GM20431 (cell line): ENCODE measurements around the gene SYT13.
"Not testable (repeated sequence)": the region's sequence is repeated elsewhere in the genome, so short reads cannot be mapped to it uniquely, and the experiment has no call there.

ENCODE experiments used
- in situ Hi-C: fragments of 300-500 bp; cut with MseI, MboI; formaldehyde crosslinking; loops from one replicate; pipeline ENCODE4 v1.15.0; 2020; ENCODE audit warnings: low sequenced_read_pairs; ENCODE audit not compliant: unreplicated experiment

SYT13 gene

DNA sequence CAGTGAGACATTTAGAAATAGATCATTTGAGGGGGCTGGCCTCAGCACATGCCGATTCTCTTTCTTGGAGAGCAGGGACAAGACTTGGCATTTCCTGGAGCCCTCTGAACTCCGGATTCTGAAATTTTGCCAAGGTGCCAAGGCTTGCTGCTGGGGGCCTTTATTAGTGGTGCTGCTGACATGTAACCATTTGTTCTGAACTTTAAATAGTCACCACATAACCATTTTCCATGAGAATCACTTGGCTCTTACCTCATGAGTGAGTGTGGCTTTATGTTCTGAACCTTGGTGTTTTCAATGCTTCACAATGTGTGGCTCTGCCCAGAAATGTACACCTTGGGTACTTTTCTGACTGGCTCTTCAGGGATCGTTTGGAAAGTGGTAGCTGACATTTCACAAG lies 33.3 kb downstream of the SYT13 start:
- in situ Hi-C loops, result no loop called here

DNA sequence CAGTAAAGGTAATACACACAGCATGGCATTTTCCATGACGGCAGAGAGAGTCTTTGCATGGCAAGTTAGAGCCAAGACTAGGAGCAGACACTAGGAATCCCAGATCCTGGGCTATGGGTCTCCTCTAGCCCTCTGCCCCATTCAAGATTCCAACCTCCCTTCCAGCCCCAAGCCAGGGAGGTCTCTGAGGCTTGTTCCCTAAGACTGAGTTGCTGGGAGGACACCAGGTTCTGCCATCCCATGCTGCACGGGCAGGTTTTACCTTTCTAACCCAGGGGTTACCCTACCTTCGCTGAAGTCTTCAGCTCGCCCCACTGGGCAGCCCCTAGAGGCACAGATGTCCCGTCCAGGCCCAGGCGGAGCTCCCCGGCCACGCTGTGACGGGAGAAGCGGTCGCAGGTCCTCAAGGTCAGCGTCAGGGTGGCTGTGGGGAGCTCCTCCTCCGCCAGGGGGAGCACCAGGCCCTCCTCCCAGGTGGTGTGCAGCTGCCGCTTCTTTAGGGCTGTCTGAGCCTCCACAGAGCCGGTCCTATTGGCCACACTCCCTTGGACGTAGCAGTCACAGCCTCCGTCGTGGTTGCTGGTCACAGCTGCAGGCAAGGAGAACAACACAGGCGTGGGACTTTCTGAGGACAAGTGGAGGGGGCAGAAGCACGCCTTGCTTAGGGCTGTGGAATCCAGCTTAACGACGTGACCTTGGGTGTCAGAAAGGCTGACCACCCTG lies 33.8 kb downstream of the SYT13 start:
- in situ Hi-C loops, result no loop called here

DNA sequence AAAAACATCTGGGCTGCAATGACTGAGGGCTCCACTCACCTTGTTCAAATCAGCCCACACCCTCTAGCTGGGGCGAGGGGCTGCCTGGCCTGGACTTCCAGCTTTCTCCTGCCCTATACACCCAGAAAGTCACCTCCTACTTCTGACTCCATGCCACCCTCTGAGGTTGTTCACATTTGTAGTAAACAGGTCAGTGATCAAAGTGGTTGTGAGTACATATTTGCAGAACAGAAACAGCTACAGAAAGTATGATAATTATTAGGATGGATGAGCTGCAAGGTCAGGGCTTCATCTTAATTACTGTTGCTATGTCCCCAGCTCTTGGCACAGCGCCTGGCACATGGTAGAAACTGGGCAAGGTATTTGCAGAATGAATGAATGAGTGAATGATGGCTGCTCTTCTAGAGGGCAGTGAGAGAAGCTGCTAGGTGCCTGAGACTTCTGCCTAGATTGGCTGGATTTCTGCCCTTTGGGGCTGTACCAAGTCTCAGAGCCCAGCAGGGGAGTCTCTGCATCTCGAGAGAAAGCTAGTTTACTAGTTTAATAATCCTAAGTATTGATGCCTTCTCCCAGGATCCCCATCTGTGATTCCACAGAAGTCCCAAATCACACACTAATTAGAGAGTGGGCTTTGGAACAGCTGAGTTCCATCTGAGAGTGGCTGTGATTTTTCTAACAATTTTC lies 36.0 kb downstream of the SYT13 start:
- in situ Hi-C loops, result no loop called here

DNA sequence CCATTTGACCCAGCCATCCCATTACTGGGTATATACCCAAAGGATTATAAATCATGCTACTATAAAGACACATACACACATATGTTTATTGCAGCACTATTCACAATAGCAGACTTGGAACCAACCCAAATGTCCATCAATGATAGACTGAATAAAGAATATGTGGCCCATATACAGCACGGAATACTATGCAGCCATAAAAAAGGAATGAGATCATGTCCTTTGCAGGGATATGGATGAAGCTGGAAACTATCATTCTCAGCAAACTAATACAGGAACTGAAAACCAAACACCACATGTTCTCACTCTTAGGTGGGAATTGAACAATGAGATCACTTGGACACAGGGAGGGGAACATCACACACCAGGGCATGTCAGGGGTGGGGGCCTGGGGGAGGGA lies 36.8 kb downstream of the SYT13 start:
- in situ Hi-C loops, result not testable (repeated sequence)

DNA sequence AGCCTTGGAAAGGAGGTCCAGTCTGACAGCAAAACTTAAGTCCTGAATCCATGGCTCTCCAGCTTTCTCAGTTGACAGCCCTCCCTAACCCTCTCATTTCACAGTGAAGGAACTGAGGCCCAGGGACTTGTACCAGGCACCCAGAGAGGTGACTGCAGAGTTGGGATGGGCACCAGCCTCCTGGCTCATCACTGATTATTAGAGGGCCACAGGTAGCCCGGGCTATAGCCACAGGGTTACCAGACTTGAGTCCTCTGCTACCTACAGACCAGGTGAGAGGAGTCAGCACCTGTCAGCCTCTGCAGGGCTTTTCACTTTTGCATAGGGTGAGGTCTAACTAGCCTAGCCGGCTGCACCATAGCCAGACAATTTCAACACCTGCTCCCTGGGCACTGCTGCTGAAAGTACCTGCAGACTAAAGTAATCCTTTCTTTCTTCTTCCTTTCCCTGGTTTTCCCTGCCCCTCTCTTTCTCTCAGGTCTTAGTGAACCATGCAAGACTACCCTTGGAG lies 37.6 kb downstream of the SYT13 start:
- in situ Hi-C loops, result no loop called here

DNA sequence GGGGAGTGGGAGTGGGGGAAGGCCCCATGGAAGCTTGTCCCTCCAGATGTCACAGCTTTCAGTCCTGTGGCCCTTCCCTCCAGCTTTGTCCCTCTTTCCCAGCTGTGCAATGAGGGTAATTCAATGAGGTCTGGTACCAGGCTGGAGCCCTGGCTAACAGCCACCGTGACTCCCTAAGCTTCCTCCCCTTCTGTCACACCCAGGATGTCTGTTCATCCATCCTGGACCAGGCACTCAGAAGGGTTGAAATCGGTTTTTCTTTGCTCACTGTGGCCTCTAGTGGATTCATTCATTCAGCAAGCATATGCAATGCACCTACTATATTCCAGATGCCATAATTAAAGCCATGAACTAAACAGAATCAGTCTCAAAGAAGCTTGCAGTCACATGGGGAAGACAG lies 38.7 kb downstream of the SYT13 start:
- in situ Hi-C loops, result no loop called here

DNA sequence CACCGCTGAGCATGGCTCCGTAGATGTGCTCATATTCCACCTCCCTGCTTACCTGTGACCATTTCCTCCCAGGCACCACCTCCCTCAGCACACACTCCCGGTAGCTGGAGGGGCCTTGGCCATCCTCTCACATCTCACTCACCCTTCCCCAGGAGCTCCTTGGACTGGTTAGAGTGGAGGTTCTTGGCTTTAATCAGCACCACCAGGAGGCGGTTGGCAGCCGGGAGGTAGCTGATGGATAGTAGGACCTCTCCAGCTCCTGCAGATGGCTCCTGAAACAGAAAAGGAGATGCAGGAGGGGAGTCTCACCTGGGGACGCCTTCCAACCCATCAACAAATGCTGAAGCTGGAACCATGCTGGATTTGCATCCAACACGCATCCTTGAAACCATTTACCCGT lies 39.9 kb downstream of the SYT13 start:
- in situ Hi-C loops, result no loop called here

DNA sequence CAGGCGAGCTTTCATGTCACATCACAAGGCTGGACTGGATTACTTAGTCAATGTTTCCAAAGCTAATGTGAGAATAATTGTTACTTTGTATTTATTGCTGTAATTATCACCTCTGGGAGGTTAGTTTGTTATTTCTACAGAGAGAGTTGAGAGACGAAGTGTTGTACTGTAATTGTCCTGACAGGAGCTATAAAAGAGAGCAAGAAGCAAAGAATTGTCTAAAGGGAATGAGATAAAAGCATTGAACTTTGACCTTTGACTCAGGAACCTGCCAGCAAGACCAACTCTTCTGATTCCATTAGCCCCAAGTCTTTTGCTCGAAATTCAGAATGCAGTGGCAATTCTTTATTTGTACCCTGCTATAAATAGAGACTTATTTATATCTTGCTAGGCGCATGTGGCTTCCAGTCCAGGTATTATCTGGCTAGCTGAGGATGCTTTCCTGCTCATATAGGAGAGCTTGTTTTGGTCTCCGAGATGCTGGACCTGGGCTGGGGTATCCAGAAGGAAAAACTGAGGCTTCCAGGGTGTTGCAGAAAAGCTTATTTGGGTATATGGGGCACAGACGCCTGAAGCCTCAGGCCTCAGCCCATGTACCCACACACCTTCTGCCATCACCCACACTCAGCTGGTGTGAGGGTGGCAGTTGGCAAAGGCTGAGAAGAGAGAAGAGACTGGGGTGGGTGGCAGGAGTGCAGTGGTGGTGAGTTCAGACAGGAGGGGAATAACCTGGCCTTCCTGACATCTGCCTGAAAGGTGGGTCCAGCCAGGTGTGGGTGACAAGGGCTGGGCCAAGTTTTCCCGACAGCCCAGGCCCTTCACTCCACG lies 40.7 kb downstream of the SYT13 start:
- in situ Hi-C loops, result no loop called here

DNA sequence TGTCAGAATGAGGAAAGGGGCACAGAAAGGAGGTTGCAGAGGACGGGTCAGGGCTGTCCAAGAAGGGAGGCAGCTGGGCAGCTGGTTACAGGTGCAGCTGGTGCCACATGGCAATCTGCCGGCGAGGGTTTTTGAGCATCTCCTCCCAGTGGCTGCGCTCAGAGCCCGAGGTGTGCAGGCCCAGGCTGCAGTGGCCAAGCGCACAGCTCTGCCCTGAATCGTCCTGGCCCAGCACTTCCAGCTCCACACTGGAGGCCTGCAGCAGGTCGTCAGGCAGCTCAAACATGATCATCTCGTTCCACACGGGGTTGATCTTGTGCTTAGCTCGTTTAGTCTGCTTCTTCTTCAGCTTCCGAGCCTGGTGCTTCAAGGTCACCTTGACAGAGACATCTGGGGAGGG lies 42.2 kb downstream of the SYT13 start:
- in situ Hi-C loops, result no loop called here

DNA sequence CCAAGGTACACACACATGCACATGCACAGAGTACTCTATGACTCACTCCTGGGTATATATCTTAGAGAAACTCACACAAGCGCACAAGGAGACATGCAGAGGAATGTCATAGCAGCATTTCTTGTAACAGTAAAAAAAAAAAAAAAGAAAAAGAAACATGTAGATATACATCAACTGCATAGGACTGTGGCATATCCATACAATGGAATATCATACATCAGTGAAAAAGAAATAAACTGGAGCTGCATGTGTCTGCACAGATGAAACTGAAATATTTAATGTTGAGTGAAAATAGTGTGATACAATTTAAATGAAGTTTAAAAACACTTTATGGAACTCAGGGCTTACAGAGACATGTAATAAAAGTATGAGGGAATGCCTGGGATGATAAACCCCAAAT lies 46.4 kb downstream of the SYT13 start:
- in situ Hi-C loops, result no loop called here

DNA sequence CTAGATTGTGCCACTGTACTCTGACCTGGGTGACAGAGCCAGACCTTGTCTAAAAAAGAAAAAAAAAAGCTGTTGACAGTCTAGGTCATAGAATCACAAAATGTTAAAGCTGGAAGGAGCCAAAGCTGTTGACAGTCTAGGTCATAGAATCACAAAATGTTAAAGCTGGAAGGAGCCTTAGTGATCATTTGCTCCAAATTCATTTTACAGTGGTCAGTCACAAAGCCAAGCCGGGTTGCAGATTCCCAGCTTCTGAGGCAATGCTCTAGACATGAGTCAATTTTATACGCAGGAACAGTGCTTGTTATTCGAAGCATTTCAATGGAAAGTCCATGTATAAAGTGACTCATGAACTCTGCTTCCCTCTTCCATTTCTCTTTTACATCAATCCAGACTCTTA lies 47.4 kb downstream of the SYT13 start:
- in situ Hi-C loops, result no loop called here

DNA sequence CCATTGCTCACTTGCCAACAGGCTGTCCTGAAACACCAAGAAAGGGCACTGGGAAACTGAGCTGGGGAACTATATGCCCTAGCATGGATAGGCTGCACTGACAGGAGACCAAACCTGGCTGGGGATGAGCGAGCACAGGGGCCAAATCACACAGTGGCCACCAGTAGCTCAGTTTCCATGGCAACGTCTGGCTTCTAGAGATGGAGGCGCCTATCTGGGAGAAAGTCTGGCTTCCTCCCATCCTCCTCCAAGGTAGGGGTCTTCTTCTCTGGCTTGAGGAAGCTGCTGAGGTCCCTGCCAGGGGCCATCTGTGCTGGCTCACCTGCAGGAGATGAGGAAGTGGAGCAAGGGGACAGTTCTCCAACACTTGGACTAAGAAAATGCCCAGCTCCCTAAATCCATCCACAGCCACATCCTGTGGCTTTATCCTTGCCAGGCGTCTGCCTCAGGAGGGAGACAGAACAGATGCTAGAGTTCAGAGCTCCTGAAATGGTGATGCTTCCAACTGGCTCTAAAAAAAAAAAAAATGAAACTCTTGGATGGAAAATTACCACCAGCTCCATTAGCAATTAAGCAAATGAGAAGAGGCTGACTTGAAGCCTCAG lies 48.3 kb downstream of the SYT13 start:
- in situ Hi-C loops, result no loop called here

DNA sequence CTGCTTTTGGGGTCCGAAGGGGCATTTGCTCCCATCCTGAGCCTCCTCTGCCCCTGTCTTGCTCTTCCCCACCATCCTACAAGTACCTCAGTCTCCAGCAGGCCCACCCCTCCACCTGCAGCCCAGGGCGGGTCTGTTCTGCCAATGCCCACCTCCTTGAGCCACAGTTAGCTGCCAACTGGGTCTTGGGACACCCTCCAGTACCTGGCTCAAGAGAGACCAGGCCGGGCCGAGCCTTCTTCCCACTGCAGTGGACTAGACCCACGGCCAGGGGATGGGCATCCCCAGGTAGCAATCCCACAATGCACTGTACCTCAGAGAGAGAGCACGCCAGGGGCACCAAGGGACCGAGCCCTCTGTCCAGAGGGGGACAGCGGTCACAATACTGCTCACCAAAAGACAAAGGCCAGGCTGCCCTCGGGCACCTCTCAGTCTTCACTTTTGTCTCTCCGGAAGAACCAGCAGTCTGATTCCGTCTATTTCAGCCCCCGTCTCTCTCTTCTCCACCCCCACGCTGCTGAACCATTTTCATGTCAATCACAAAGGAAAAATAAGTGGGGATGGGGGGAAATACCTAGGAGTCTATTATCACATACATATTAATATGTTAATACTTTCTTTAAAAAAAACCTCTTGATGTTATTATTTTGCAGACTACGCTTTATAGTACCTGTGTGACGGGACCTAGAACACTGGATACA lies 51.7 kb downstream of the SYT13 start:
- in situ Hi-C loops, result no loop called here

DNA sequence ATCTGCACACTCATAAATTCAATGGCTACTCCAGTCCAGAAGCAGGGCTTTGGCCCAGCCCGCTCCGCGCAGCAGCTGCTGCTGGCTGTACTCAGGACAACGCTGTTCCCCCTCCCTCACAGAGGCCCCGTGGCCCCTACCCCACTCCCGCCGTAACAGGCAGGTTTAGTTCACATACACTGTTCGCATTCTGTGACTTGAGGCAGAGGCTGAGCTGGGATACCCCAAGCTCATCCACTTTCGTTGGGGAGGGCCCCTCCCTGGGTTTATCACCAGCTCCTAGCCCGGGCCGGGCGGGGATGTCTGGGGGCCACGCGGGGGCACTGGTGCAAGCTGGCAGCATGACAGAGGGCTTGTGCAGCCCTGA lies 52.4 kb downstream of the SYT13 start:
- in situ Hi-C loops, result no loop called here

DNA sequence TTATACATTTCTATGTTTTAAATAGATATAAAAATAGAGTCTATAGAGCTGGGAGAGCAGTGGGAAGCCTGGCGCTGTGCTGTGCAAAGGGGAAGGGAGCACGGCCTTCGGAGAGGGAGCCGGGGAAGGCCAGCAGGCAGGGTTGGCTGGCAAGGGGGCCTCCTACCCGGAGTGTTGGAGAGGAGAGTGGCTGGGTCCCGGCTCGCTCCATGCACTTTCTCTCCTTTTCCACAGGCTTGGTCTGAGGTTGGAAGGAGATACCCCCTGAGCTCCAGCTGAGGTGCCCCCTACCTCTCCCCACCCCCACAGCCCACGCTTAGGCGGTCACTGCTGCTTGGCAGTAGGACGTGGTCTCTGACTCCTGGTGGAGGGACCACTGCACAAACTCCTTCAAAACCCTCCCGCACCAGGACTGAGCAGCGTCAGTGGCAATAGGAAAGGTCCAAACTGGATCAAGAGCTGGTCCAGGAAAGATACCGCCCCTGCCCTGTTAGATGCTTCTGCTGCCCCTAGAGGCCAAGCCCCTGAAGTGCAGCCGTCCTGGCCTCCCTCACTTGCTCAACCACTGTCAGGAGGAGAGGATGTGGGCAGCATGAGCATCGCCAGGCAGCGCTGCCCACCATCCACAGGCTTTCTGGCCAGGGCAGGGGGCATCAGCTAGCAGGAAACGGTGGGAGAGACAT lies 52.9 kb downstream of the SYT13 start:
- in situ Hi-C loops, result no loop called here

DNA sequence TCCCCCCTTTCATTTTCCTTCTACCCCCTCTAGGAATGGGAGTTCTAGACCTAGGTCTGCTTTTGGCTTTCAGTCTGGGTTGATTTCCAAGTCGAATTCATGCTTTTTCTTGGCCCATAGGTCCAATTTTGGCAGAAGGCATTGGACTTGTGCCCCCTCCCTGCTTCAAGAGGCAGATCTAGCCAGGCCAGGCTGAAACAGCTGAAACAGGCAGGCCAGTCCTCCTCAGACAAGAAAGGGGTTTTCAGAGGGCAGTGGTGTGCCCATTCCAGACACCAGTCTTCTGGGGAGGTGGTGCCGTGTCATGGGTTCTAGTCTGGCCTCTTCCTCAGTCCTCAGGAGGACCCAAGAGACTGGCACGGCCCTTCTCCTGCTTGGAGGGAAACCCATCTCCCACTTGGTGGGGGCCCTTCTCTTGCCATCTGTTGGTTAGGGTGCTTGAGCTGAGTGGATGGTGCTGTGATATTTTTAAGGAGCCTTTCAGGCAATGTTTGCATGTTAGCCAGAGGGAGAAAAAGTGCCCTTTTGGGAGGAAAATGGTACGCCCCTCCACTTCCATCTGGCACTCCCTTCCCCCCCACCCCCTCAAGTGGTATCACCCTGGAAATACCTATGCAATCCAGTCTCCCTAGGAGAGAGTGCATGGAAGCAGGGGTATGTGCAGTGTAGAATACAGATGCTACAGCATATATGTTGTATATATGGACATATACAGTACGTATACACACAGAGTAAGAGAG lies 53.6 kb downstream of the SYT13 start:
- in situ Hi-C loops, result no loop called here

DNA sequence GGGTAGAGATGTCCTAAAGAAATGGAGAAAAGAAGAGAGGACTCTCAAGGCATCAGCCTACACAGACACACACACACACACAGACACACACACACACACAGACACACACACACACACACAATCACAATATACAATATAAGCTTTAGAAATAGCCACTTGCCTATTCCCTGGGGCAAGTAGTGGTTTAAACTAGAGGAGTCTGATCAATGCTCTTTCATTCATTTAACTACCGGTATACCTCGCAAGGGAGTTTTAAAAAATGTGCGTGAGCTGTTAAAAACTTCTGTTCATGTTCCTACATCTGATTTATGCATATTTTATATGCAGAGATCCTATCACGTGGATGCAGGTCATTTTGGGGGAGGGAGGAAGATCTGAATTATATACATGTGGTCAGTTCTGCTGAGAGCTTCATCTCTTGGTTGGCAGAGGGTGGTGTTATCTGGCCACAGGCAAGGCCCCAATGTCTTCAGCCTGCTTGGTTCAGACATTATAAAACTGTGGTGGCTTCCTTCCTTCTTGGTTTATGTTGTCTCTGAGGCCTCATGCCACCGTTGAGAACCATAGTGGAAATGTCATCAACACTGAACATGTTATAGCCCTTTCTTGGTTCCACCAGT lies 56.6 kb downstream of the SYT13 start:
- in situ Hi-C loops, result no loop called here

DNA sequence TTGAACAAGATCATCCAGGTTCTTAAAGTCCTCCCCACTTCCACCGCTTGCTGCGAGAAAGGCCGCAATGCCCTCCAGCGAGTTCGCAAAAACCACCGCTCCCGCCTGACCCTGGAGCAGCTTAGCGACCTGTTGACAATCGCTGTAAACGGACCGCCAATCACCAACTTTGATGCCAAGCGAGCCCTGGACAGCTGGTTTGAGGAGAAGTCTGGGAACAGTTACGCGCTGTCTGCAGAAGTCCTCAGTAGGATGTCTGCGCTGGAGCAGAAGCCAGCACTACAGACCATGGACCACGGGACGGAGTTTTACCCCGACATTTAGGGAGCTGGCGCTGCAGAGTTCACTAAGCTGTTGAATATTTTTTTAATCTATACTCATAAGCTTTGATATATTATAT lies 58.3 kb downstream of the SYT13 start:
- in situ Hi-C loops, result no loop called here
